HG03025 (cell line): ENCODE data around the gene TOP2B.

Experiments used
- ATAC-seq: cut with Tn5 transposase; IDR thresholded peaks from one replicate; pipeline ENCODE4 v1.9.1; 2021; ENCODE audit warnings: mild to moderate bottlenecking, moderate library complexity; ENCODE audit not compliant: unreplicated experiment, low FRiP score

TOP2B gene

GRCh38 chr3:25586553-25586952 is 78.2 kb downstream of the TOP2B start:
- ATAC-seq: no peak

GRCh38 chr3:25586167-25586505 is 78.6 kb downstream of the TOP2B start:
- ATAC-seq: no peak

- no peak for ATAC-seq
Measured at GRCh38 chr3:25585361-25586166, 79.1 kb downstream of the TOP2B start.

GRCh38 chr3:25584011-25584789 is 80.5 kb downstream of the TOP2B start:
- no peak for ATAC-seq

- no peak for ATAC-seq
Measured at GRCh38 chr3:25583343-25583742, 81.4 kb downstream of the TOP2B start.

GRCh38 chr3:25582242-25582641 is 82.5 kb downstream of the TOP2B start:
- no peak for ATAC-seq

GRCh38 chr3:25581823-25582222 is 82.9 kb downstream of the TOP2B start:
- ATAC-seq: no peak

- no peak for ATAC-seq
Measured at GRCh38 chr3:25581335-25581734, 83.4 kb downstream of the TOP2B start.

- ATAC-seq: no peak
Measured at GRCh38 chr3:25580534-25580933, 84.2 kb downstream of the TOP2B start.

- ATAC-seq: no peak
Measured at GRCh38 chr3:25578059-25578458, 86.6 kb downstream of the TOP2B start.

GRCh38 chr3:25576831-25577454 is 87.8 kb downstream of the TOP2B start:
- ATAC-seq: no peak

- no peak for ATAC-seq
Measured at GRCh38 chr3:25576146-25576545, 88.6 kb downstream of the TOP2B start.

- ATAC-seq: no peak
Measured at GRCh38 chr3:25575001-25575400, 89.7 kb downstream of the TOP2B start.

- no peak for ATAC-seq
Measured at GRCh38 chr3:25574172-25574765, 90.4 kb downstream of the TOP2B start.

- no peak for ATAC-seq
Measured at GRCh38 chr3:25573386-25574171, 91.1 kb downstream of the TOP2B start.

- no peak for ATAC-seq
Measured at GRCh38 chr3:25572919-25573385, 91.8 kb downstream of the TOP2B start.

- no peak for ATAC-seq
Measured at GRCh38 chr3:25572336-25572735, 92.4 kb downstream of the TOP2B start.

GRCh38 chr3:25571285-25571684 is 93.4 kb downstream of the TOP2B start:
- no peak for ATAC-seq

- ATAC-seq: no peak
Measured at GRCh38 chr3:25568525-25569078, 96.1 kb downstream of the TOP2B start.
